HG03108 (cell line): Measurements from ENCODE around the gene EIF4E.
"Not testable (repeated sequence)": the region's sequence is repeated elsewhere in the genome, so short reads cannot be mapped to it uniquely, and the experiment has no call there.

Source experiments
- ATAC-seq: cut with Tn5 transposase; IDR thresholded peaks from one replicate; pipeline ENCODE4 v1.9.1; 2021; ENCODE audit warnings: moderate library complexity; ENCODE audit not compliant: unreplicated experiment

The EIF4E gene

DNA sequence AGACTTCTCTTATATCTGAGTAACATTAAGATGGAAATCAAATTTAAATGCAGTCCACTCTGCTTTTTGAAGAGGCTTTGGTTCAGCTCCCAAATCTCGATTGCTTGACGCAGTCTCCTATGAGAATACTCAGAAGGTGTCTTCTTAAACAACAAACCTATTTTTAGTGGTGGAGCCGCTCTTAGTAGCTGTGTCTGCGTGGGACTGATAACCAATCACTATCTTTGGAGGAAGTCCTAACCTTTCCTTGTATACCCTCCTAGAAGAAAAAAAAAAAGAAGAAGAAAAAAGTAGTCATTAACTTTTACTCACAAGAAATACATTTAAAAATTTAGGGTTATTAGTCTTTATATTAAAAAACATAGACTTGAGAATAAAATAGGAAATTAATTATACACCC, 48.0 kb downstream of the EIF4E start:
- ATAC-seq, result not testable (repeated sequence)

GRCh38 chr4:98879515-98879914, 49.4 kb downstream of the EIF4E start:
- ATAC-seq, result no peak

DNA sequence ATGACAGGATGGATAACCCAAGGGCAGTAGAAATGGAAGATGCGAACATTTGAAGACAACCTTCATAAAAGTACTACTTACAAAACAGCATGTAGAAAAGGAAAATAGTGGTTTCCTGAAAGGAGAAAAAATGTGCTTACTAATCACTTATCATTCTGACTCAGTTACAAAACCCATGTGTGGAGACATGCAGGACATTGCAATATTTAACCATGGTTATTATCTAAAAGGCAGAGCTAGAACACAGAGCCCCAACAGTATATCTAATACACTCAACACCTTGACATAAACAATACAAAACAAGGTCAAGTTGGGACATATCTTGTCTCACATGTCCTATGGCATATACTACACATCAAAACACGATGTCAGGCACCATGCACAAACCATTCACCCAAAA, 55.9 kb downstream of the EIF4E start:
- ATAC-seq, result no peak

DNA sequence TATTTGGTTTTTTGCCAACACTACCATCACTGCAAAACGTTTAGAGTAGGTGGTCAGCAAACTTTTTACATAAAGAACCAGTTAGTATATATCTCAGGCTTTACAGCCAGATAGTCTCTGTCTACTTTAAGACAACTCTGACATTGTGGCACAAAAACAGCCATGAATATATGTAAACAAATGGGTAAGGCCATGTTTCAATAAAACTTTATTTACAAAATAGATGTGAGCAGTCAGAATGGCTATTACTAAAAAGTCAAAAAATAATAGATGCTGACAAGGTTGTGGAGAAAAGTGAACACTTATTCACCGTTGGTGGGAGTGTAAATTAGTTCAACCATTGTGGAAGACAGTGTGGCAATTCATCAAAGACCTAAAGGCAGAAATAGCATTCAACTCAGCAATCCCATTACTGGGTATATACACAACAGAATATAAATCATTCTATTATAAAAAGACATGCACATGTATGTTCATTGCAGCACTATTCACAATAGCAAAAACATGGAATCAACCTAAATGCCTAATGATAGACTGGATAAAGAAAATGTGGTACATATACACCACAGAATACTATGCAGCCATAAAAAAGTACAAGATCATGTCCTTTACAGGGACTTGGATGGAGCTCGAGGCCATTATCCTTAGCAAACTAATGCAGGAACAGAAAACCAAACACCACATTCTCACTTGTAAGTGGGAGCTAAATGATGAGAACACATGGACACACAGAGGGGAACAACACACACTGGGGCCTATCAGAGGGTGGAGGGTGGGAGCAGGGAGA, 56.6 kb downstream of the EIF4E start:
- not testable (repeated sequence) for ATAC-seq

DNA sequence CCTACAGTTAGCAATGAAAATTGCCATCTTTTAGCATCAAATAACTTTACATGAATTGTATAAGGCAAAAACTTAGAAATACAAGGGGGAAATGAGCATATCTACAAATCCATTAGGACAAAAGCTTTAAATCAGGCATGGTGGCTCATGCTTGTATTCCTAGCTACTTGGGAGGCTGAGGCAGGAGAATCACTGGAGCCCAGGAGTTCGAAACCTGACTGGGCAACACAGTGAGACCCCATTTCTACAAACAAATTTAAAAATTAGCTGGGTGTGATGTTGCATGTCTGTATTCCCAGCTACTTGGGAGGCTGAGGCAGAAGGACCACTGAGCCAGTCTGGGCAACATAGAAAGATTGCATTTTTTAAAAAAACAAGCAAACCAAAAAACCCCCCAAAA, 61.3 kb downstream of the EIF4E start:
- ATAC-seq, result no peak

- ATAC-seq, result no peak
Measured at GRCh38 chr4:98865059-98865458, 63.9 kb downstream of the EIF4E start.

DNA sequence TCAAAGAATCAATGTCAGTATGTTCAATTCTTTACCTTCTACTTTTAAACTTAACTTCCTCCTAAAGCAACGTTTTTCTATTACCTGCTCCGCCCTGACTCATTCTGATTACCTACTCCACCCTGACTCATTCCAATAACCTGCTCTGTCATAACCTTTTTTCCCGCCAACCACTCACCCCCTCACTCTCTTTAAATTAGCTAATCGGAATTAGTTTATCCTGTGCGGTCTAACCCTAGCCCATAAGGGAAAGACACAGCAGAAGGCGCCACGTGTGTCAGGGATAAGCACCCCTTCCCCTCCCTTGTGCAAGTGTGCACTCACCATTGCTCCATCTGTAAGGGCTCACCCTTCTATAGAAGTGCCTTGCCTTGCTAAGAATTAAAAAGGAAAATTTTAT, 64.4 kb downstream of the EIF4E start:
- no peak for ATAC-seq

DNA sequence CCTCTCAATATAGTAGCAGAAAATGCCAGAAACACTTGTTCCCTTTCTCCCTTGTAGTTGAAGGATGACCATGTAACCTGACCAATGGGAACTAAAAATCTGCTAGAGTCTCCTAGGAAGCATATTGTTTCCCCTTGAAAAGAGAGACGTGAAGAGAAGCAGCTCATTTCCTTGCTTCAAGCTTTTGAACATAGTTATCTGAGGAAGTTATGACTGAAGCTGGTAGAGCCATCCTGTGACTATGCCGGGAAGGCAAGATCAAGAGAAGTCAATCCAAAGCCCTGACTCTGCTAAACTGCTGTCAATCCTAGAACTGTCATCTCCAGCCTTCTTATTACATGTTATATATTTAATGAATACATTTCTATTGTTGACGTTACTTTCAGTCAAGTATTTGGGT, 66.6 kb downstream of the EIF4E start:
- ATAC-seq, result no peak

DNA sequence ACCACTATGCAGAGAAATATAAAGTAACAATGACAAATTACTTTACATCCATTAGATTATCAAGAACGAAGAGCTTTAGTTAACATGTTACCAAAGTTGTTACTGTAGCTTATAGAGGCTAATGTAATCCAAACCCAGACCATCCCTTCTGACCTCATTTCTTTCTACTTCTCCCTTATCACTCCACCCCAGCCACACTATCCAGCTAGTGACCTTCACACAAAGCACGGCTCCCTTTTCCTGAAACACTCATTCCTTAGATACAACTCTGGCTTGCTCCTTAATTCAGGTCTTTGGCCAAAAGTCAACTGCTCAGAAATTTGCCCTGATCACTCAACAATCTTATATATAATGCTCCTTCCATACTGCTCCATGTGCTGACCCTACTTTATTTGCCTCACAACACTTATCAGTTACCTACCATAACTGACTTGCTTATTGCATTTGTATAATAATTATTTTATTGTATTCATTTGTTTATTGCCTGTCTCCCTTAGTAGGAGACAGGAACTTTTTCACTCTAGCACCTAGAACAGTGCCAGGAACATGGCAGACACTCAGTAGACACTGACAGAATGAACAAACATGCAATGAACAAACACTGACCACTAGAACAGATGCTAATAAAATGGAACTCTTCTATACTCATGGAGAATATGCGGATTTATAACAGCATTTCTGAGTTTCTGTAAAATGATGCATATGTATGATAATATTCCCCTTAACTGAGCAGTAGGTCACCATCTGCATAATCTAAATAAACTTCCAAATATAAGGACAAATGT, 67.6 kb downstream of the EIF4E start:
- no peak for ATAC-seq

DNA sequence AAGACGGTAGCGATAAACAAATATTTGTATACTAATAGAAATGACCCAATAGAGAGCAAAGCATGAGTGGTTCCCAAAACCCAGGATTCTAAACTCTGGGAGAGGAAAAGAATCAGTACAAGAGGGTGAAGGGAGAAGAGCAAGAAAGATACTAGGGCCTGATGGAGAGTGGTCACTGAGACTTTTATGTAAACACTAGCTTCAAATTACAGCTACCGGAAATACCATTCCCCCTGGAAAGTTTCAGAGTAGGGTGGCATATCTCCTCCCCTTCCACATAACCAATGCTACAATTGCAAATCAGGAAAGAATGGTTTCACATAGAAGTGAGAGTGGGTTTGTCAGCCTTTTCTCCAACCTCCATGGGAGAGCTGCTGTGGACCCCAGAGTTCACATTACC, 77.1 kb downstream of the EIF4E start:
- no peak for ATAC-seq

DNA sequence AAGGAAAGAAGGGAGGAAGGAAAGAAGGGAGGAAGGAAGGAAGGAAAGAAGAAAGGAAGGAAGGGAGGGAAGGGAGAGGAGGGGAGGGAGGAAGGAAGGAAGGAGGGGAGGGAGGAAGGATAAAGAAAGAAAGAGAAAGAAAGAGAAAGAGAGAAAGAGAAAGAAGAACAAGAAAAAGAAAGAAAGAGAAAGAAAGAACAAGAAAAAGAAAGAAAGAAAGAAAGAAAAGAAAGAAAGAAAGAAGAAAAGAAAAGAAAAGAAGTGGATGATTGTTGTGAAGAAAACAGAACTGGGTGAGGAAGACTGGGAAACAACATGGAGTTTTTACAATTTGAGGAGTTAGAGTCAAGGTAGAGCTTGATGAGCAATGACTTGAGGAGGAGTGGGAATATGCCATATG, 78.0 kb downstream of the EIF4E start:
- no peak for ATAC-seq

GRCh38 chr4:98848448-98848847, 80.5 kb downstream of the EIF4E start:
- no peak for ATAC-seq

GRCh38 chr4:98845960-98846359, 83.0 kb downstream of the EIF4E start:
- no peak for ATAC-seq

GRCh38 chr4:98842917-98843316, 86.0 kb downstream of the EIF4E start:
- not testable (repeated sequence) for ATAC-seq

DNA sequence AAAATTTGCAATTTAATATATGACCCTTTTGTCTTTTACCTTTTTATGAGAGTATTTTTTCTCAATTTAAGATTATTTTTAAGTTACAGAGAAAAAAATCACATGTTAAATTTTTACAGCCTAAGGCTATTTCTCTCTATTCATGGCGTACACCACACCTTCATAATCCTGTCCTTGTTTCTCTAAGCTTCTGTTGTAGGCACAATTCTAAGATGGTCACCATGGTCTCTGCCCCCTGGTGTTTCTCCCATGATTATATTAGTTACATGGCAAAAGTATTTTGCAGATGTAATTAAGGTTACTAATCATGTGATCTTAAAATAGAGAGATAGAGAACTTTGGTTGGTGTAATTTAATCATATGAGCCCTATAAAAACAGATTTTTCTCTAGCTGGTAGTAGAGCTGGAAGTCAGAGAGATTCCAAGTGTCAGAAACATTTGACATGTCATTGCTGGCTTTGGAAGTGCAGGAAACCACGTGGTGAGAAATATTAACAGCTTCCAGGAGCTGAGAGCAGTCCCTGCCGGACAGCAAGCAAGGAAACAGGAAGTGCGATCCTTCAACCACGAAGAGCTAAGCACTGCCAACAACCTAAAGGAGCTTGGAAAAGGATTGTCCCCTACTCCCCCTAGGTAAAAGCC, 89.8 kb downstream of the EIF4E start:
- ATAC-seq, result no peak

- ATAC-seq, result no peak
Measured at GRCh38 chr4:98838531-98838930, 90.4 kb downstream of the EIF4E start.

DNA sequence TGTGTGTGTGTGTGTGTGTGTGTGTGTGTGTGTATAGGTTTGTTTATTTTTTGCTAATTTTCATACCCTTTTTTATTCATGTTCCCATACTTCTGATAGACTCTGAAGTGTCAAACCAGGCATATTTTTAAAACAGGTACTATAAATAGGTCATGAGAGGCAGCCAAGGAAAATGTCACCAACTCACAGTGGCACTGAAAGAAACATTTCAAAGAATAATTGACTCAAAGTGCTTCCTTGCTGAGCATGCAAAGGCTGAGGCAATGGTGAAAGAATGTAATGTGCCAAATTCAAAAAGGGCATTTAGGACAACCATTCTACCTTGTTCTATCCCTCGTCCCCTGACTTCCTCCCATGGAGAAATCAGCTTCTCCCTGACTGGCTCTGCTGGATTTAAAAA, 95.5 kb downstream of the EIF4E start:
- ATAC-seq, result no peak

DNA sequence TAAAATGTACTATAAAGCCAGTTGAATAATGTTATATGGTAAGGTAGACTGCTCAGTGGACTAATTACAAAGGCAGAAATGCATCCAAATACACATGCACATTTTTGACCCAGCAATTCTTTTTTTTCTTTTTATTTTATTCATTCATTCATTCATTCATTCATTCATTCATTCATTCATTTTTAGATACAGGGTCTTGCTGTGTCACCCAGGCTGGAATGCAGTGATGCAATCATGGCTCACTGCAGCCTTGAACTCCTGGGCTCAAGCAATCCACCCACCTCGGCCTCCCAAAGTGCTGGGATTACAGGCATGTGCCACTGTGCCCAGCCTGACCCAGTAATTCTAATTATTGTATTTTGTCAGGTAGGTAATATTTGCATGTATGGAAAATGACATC, 97.9 kb downstream of the EIF4E start:
- ATAC-seq, result not testable (repeated sequence)
